Amniotic epithelial cell (primary cell): Measurements from ENCODE around the gene KRTAP12-3.
"Not testable (repeated sequence)": the region's sequence is repeated elsewhere in the genome, so short reads cannot be mapped to it uniquely, and the experiment has no call there.

Experiments used
- DNase-seq: peaks from one replicate; pipeline ENCODE4 v3.0.0-alpha.2; 2010; ENCODE audit warnings: low read depth

KRTAP12-3 gene

GRCh38 chr21:44685050-44685449, 27.3 kb downstream of the KRTAP12-3 start:
- not testable (repeated sequence) for DNase-seq

- DNase-seq, result no peak
These were observed 28.5 kb downstream of the KRTAP12-3 start for GRCh38 chr21:44686000-44686781.

DNA sequence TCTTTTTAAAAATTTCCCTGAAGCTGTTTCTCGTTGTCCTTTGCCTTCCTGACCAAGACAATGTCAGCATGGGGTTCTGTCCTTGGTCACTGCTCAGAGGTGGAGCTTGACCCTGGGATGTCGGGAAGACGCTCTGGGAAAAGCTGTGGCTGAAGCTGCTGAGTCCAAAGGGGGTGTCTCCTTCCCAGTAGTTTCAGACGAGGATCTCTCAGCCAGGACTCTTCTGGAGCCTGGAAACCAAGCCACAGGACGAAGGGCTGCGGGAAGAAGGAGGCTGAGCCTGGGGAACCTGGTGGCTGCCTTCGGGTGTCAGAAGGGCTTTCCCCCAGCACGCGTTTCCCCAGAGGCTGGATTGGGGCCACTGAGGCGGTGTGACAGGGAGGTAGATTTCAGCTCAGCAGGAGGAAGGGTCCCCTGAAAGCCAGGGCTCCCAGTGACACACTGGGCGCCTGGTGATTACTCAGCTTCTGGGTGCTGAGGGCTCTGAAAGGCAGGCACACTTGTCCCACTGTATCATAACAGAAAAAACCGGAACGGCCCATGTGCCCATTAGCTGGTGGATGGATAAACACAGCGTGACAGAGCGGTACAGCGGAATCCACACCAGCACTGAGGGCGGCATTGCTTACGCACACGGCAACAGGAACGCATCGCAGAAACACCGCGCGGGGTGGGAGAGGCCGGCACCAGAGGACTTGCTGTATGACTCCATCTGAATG, 29.3 kb downstream of the KRTAP12-3 start:
- DNase-seq, result no peak

DNA sequence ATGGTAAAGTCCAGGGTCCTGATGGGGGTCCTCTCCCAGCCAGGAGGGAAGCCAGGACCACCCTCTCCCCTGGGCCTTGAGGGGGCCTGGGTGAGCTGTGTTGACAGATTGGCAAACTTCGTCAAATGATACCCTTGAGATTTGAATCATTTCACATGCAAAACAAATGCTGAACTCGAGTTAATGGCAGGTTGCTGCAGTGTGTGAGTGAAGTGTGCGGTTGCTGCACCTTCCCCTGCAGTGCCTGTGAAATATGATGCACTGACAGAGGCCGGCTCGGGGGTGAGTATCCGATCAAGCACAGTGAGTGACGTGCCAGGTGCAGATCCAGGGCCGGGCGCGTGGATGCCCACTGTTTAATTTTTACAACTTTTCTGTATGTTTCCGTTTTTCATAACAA, 29.9 kb downstream of the KRTAP12-3 start:
- DNase-seq, result no peak

- DNase-seq, result not testable (repeated sequence)
These were observed 32.0 kb downstream of the KRTAP12-3 start for GRCh38 chr21:44689740-44690139.

DNA sequence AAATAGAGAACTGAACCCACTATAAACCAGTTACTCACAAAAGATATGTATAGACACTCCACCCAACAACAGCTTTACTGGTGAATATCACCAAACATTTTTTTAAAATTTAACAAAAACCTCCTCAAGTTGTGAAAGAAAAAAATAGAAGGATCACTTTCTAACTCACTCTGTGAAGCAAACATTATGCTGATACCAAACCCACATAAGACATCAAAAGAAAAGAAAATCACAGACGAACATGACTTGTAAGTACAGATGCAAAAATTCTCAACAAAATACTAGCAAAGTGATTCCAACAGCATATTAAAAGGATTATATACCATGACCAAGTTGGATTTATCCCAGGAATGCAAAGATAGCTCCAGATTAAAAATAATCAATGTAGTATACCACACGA, 34.0 kb downstream of the KRTAP12-3 start:
- DNase-seq, result no peak

DNA sequence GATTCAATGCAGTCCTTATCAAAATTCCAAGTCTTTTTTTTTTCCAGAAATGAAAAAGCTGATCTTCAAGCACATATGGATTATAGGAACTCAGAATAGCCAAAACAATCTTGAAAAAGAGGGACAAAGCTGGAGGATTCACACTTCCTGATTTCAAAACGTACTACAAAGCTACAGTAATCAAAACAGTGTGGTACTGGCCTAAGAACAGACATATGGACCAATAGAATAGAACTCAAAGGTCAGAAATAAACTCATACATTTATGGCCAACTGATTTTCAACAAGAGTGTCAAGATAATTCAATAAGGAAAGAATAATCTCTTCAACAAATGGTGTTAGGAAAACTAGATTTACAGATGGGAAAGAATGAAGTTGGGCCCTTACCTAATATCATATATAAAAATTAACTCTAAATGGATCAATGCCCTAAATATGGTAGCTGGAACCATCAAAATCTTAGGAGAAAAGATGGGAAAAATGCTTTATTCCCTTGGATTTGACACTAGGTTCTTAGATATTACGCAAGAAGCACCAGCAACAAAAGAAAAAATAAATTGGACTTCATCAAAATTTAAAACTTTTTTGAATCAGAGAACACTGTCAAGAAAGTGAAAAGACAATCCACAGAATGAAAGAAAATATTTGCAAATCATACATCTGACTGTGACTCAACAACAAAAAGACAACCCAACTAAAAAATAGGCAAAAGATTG, 35.2 kb downstream of the KRTAP12-3 start:
- no peak for DNase-seq

DNA sequence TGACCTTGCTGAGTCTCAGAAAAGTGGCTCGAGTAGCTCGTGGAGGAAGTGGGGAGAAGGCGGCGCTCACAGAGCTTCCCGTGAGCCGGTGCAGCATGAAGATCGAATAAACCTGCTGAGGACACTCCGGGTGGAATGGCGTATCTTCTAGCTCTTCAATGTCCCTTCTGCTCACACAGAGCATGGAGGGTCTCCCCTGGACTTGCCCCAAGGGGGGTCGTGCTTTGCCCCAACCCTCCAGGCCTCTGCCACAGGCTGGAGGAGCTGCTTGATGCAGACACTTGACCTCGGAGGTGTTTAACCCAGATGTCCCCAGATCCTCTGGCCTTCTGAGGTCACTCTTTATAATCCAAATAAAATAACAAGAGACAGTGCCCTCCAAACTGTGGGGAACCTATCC, 37.0 kb downstream of the KRTAP12-3 start:
- DNase-seq, result no peak

DNA sequence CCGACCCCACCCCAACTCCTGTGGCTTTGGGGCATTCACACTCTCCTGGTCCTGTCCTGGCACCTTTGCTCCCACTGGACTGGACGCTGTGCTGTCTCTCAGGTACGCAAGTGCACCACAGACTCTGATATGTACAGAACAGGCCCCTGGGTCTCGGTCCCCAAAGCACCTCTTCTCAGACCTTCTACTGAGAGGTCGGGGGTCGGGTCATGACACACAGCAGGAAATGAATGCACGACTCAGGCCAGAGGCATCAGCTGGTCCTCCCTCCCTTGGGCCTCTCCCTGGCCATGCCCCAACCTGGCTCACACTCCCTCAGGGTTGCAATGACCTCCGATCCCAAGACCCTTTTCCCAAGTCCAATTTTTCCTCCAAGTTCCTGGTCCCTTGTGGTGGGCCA, 37.5 kb downstream of the KRTAP12-3 start:
- no peak for DNase-seq

DNA sequence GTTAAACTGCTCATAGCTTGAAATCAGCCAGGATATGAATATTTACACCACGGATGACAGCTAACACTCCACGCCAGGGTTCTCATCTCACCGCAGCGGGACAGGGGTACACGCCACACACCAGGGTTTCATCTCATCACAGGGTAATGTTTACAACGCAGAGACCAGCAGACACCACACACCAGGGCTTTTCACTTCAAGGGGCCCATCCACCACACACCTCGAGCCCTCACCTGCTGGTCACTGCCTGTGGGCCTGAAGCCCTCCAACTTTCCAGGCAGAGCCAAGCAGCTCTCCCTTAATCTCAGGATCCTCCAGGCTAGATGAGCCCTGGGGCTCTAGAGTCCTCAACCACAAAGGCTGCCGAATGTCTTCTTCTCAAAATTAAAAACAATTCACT, 37.9 kb downstream of the KRTAP12-3 start:
- no peak for DNase-seq

DNA sequence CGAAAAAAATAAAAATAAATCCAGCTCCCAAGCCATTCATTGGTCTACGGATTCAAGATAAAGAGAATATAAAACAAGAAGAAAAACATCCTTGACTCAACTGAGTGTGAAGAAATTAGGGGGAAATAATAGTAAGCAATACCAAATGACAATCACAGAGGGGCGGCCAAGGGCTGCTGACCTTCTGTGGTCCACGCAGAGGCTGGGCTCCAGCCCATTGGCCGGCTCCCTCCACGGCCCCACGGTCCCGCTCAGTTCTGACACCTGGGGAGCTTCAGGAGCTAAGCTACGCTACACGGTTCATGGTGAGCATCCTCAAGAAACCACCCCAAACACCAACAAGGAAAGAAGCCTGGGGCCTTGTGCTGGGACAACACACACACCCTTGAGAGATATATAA, 38.8 kb downstream of the KRTAP12-3 start:
- DNase-seq, result no peak

DNA sequence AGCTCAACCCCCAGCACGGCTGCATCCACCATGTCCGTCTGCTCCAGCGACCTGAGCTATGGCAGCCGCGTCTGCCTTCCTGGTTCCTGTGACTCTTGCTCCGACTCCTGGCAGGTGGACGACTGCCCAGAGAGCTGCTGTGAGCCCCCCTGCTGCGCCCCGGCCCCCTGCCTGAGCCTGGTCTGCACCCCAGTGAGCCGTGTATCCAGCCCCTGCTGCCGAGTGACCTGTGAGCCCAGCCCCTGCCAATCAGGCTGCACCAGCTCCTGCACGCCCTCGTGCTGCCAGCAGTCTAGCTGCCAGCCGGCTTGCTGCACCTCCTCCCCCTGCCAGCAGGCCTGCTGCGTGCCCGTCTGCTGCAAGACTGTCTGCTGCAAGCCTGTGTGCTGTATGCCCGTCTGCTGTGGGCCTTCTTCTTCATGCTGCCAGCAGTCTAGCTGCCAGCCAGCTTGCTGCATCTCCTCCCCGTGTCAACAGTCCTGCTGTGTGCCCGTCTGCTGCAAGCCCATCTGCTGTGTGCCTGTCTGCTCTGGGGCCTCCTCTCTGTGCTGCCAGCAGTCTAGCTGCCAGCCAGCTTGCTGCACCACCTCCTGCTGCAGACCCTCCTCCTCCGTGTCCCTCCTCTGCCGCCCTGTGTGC, 39.6 kb downstream of the KRTAP12-3 start, which contains the start of gene KRTAP10-12:
Gene KRTAP10-12, plus strand, starts transcription at position 1 of the 639 bp plus-strand sequence. Its CDS starts 30 bp downstream, at position 31.
- not testable (repeated sequence) for DNase-seq

DNA sequence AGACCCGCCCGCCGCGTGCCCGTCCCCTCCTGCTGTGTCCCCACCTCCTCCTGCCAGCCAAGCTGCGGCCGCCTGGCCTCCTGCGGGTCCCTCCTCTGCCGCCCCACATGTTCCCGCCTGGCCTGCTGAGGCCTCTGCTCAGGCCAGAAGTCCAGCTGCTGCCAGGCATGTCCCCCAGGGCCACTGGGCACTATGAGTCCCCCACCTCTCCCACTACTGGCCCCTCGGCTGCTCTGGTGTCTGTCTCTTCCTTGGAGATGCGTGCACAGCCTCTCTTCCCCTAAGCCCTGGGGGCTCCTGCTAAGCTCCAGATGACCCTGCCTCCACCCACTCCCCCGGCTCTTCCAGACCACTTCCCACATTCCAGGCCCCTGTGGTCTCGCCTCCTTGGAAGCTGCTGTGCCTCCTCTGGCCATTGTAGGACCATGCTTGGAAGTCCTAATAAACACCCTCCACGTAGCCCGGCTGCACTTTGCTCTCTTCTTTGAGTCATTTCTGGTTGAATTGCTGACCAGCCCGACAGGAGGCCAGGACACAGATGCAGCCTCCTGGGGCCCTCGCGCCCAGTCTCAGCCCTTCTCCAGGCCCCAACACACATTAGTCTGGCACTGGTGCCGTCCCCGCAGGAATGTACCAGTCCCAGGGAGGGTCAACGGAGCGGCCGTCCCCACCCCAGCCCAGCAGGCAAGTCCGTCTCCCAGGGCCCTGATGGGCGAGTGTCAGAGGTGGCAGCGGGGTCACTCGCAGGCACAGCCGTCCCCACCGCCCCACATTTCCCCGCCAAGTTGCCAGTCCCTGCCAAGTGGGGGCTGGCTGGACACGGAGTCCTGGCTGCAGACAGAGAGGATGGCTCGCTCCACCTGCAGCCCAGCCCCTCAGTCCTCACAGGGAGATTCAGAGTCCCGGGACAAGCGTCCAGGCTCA, 40.3 kb downstream of the KRTAP12-3 start:
- no peak for DNase-seq

DNA sequence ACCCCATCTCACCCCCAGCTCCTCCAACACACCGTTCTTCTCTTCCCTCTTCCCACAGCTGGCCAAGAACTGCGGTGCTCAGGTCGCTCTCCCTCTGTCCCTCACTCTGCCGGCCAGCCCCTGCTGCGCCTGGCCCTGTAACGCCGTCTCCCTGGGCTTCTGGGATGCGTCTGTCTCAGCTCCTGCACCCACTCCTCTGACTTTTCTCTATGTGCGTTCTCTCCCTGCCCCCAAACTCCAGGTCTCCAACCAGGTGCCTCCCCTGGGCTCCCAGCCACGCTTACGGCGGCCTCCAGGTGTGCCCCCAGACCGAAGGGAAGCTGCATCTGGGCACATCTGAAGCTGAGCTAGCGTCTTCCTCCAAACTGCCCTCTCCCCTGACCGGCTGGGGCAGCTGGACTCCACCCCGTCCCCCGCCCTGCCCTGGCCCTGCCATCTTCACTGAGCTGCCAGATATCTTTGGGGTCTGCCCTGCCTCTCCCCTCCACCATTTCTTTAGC, 41.8 kb downstream of the KRTAP12-3 start:
- DNase-seq, result no peak

DNA sequence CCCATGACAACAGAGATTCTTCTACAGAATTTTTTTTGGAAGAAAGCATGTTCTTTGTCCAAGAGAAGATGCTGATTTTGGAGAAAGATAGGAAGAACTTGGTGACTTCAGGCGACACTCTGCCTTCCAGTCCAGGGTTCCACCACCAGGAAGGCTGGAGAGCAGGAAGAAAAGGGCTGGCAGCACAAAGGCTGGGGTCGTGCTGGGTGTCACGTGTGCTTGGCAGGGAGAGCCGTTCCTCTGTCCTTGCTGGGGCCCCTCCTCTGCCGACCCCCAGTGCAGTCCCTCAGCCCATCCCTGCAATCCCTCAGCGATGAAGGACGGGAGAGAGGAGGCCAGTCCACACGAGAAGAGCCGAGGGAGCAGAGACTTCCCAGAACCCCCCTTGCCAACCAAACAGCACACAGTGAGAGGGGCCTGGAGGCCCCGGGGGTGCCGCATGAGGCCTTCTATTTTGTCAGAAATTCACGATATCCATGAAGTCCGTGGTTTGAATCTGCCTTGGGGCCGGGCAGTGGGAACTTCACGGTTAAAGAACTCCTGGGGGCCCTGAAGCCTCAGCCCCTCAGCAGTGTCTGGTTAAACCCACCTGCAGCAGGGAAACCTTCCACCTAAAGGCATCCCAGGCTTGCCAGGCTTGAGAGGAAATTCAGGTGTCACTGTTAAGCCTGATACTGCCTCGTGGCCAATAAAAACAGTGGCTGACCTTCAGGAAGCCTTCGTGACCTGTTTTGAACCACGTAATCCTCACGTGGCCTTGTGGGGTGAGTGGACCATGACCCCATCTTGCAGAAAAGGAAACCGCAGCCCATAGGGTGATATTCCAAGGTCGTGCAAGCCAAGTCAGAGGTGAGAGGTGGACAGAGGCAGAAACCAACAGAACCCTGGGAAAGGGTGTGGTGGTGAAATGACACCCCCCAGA, 42.6 kb downstream of the KRTAP12-3 start:
- DNase-seq, result no peak

- DNase-seq, result no peak
These were observed 43.3 kb downstream of the KRTAP12-3 start for GRCh38 chr21:44701023-44701400.

DNA sequence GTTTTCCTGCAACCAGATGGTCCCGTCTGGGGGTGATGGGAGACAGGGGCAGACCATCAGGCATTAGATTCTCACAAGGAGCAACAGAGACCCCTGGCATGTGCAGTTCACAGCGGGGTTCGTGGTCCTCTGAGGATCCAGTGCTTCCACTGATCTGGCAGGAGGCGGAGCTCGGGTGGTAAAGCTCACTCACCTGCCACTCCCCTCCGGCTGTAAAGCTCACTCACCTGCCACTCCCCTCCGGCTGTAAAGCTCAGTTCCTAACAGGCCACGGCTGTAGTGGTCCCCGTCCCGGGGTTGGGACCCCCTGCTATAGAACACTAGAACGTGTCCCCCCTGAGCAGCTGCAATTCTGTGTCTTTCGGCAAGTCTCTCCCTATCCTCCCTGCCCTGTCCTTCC, 43.8 kb downstream of the KRTAP12-3 start:
- no peak for DNase-seq

GRCh38 chr21:44702111-44702972, 44.6 kb downstream of the KRTAP12-3 start:
- DNase-seq, result no peak
